Right cardiac atrium (tissue), 5 donors: Measurements from ENCODE around the gene CYBC1. TPM values are rescaled to one million over a fixed set of nuclear protein-coding genes. Genes with fewer than 3 reads are reported as not detected.

Source experiments
- ATAC-seq, 2 donors: fragments of 200-7000 bp; cut with Tn5 transposase; one replicate each; pipeline versions ENCODE4 v1.8.0 to v1.9.1; 2020; ENCODE audit warnings: moderate library complexity in 2 of 2, mild to moderate bottlenecking in 1 of 2
- DNase-seq, 3 donors: peaks; one replicate each; pipeline ENCODE4 v3.0.0-alpha.2; 2020
- H3K27ac ChIP-seq: one replicate; pipeline ENCODE4 v1.5.1; 2013; ENCODE audit warnings: mild to moderate bottlenecking, low read length, control low read depth, moderate library complexity
- H3K27me3 ChIP-seq: one replicate; pipeline ENCODE4 v1.6.1; 2013; ENCODE audit not compliant: control insufficient read depth, insufficient read depth
- H3K4me1 ChIP-seq: one replicate; pipeline ENCODE4 v1.6.1; 2013; ENCODE audit warnings: low read length; ENCODE audit not compliant: control insufficient read depth, insufficient read depth
- H3K4me3 ChIP-seq: one replicate; pipeline ENCODE4 v1.5.1; 2013; ENCODE audit warnings: low read length, control low read depth
- H3K9me3 ChIP-seq: one replicate; pipeline ENCODE4 v1.6.1; 2013; ENCODE audit warnings: low read length; ENCODE audit not compliant: control insufficient read depth
- WGBS: extraction: QIAGEN DNeasy Blood & Tissue Kit; methylation state at CpG from one replicate; pipeline ENCODE4 v1.1.7; 2013; 5-methylcytosine and 5-hydroxymethylcytosine counted together
- intact Hi-C, 4 donors: fragments of 100-400 bp; cut with DNase I; formaldehyde crosslinking; loops; one replicate each; pipeline versions ENCODE4 v1.11.0 to v1.14.0; 2022 to 2023
- polyA plus RNA-seq: library from polyadenylated mRNA; stranded (reverse); fragments of 200-250 nt; gene quantifications from one replicate; pipeline ENCODE4 v1.2.3, GENCODE V29; 2013
- total RNA-seq, 4 donors: library from RNA; stranded (reverse); fragmentation: NEBNext Ultra II Directional; extraction: Animal tissue kit (Norgen Biotek cat#: 25700); gene quantifications; one replicate each; pipeline ENCODE4 v1.2.1, GENCODE V29; 2021
- donor health status: healthy with polysubstance abuse.
- donor health status: DM: no; HTN: yes; CAD: no.
- donor health status: DM: no; HTN: no; CAD: no.
- donor health status: DM: no; HTN: yes; CAD: no; lungs with severe emphysema.
- donor health status: DM: yes; HTN: yes; CAD: no.

CYBC1 gene
- total and polyA plus RNA-seq, 5 donors, result 20.8 to 34.7 (median 32.7) TPM

GRCh38 chr17:82440469-82440981, 10.0 kb downstream of the CYBC1 start:
- no peak for ATAC-seq
- 69% methylated on average over 22 of the region's 22 CpGs for WGBS
- H3K4me3 ChIP-seq, result no peak overlapping the region
- DNase-seq, result peak in 2 of 3 donors; percentile 28 to 66
- H3K9me3 ChIP-seq, result no peaks in the 10 kb centered on the region
- H3K4me1 ChIP-seq, result no peaks in the 10 kb centered on the region
- no peak overlapping the region for H3K27ac ChIP-seq
- intact Hi-C loops, result no loop called here
- no peaks in the 10 kb centered on the region for H3K27me3 ChIP-seq

- peak in 2 of 3 donors; percentile 58 to 66 for DNase-seq
- no peaks in the 10 kb centered on the region for H3K4me1 ChIP-seq
- WGBS, result 92% methylated on average over 34 of the region's 34 CpGs
- intact Hi-C loops, result no loop called here
- no peak overlapping the region for H3K27ac ChIP-seq
- no peaks in the 10 kb centered on the region for H3K27me3 ChIP-seq
- H3K4me3 ChIP-seq, result no peak overlapping the region
- no peaks in the 10 kb centered on the region for H3K9me3 ChIP-seq
- ATAC-seq, result no peak
Measured at GRCh38 chr17:82439829-82440365, 10.7 kb downstream of the CYBC1 start.

GRCh38 chr17:82439194-82439828, 11.2 kb downstream of the CYBC1 start:
- intact Hi-C loops, result no loop called here
- peak in 2 of 3 donors; percentile 26 to 47 for DNase-seq
- H3K4me3 ChIP-seq, result no peak overlapping the region

GRCh38 chr17:82438401-82439193, 12.0 kb downstream of the CYBC1 start:
- no peaks in the 10 kb centered on the region for H3K9me3 ChIP-seq
- DNase-seq (peak in 2 of 3 donors; percentile 55 to 62), ATAC-seq (no peak)
- no peak overlapping the region for H3K27ac ChIP-seq
- no peak overlapping the region for H3K4me3 ChIP-seq
- no peaks in the 10 kb centered on the region for H3K4me1 ChIP-seq
- H3K27me3 ChIP-seq, result no peaks in the 10 kb centered on the region
- WGBS, result 87% methylated on average over 26 of the region's 26 CpGs
- intact Hi-C loops, result no loop called here

More at GRCh38 chr17:82439194-82439828, 11.2 kb downstream of the CYBC1 start:
- no peaks in the 10 kb centered on the region for H3K27me3 ChIP-seq
- no peak overlapping the region for H3K27ac ChIP-seq
- no peaks in the 10 kb centered on the region for H3K9me3 ChIP-seq
- H3K4me1 ChIP-seq, result no peaks in the 10 kb centered on the region
- 89% methylated on average over 29 of the region's 29 CpGs for WGBS
- ATAC-seq, result no peak

- intact Hi-C loops, result no loop called here
- H3K27ac ChIP-seq, result no peak overlapping the region
- no peaks in the 10 kb centered on the region for H3K27me3 ChIP-seq
- WGBS, result 92% methylated on average over 18 of the region's 18 CpGs
- no peak for ATAC-seq
- no peaks in the 10 kb centered on the region for H3K9me3 ChIP-seq
- no peak for DNase-seq
- no peak overlapping the region for H3K4me3 ChIP-seq
- H3K4me1 ChIP-seq, result no peaks in the 10 kb centered on the region
Measured at GRCh38 chr17:82437325-82437668, 13.3 kb downstream of the CYBC1 start.

- no peaks in the 10 kb centered on the region for H3K27me3 ChIP-seq
- 94% methylated on average over 36 of the region's 36 CpGs for WGBS
- DNase-seq (peak in 2 of 3 donors; percentile 53 to 63), ATAC-seq (no peak)
- intact Hi-C loops, result no loop called here
- H3K27ac ChIP-seq, result no peak overlapping the region
- no peaks in the 10 kb centered on the region for H3K9me3 ChIP-seq
- no peak overlapping the region for H3K4me3 ChIP-seq
- H3K4me1 ChIP-seq, result no peaks in the 10 kb centered on the region
Measured at GRCh38 chr17:82436601-82437324, 13.8 kb downstream of the CYBC1 start.

- intact Hi-C loops, result no loop called here
- no peaks in the 10 kb centered on the region for H3K4me1 ChIP-seq
- ATAC-seq, result no peak
Measured at GRCh38 chr17:82435601-82436583, 14.7 kb downstream of the CYBC1 start.

GRCh38 chr17:82435103-82435502, 15.4 kb downstream of the CYBC1 start:
- 88% methylated on average over 12 of the region's 12 CpGs for whole genome bisulfite sequencing
- no peak overlapping the region for H3K4me3 ChIP-seq
- peak in 1 of 3 donors; percentile 28 for DNase-seq
- H3K27ac ChIP-seq, result no peak overlapping the region
- H3K9me3 ChIP-seq, result no peaks in the 10 kb centered on the region
- no peaks in the 10 kb centered on the region for H3K4me1 ChIP-seq
- intact Hi-C loops, result no loop called here
- ATAC-seq, result no peak
- H3K27me3 ChIP-seq, result no peaks in the 10 kb centered on the region

More at GRCh38 chr17:82435601-82436583, 14.7 kb downstream of the CYBC1 start:
- 89% methylated on average over 43 of the region's 43 CpGs for WGBS
- H3K4me3 ChIP-seq, result no peak overlapping the region
- peak in 2 of 3 donors; percentile 53 to 61 for DNase-seq
- H3K27ac ChIP-seq, result no peak overlapping the region
- H3K27me3 ChIP-seq, result no peaks in the 10 kb centered on the region
- no peaks in the 10 kb centered on the region for H3K9me3 ChIP-seq

- Histone ChIP-seq H3K4me3 (no peak overlapping the region), H3K9me3 (no peaks in the 10 kb centered on the region), H3K27ac (no peak overlapping the region), H3K4me1 (no peaks in the 10 kb centered on the region), H3K27me3 (no peaks in the 10 kb centered on the region)
- intact Hi-C loops, result no loop called here
- 77% methylated on average over 3 of the region's 3 CpGs for WGBS
- ATAC-seq (no peak), DNase-seq (peak in 2 of 3 donors; percentile 57 to 64)
Measured at GRCh38 chr17:82434216-82434565, 16.4 kb downstream of the CYBC1 start.
